WTC11 (cell line): ENCODE data around the gene REPS2. TPM values are rescaled to one million over a fixed set of nuclear protein-coding genes. Genes with fewer than 3 reads are reported as not detected.

ENCODE experiments used
- ATAC-seq: fragments of 200-7000 bp; cut with Tn5 transposase; 2 replicates; pipeline ENCODE4 v1.10.0; 2021; ENCODE audit warnings: mild to moderate bottlenecking, moderate library complexity
- CTCF ChIA-PET: fragments of 300-600 bp; sonication (Branson Sonifier 250); formaldehyde crosslinking; loops from one replicate; lab custom pipeline; 2021; ENCODE audit warnings: antibody characterized with exemption; lab: Charles Lee
- POLR2A ChIA-PET: fragments of 350-600 bp; sonication (Branson Sonifier 250); formaldehyde crosslinking; loops from one replicate; lab custom pipeline; 2021; ENCODE audit warnings: antibody characterized with exemption; lab: Charles Lee
- DNase-seq: peaks from one replicate; pipeline ENCODE4 v3.0.0; 2021; ENCODE audit warnings: low spot score
- H3K27ac Mint-ChIP-seq: 2 replicates; pipeline ENCODE4 v1.8.0; 2021; ENCODE audit warnings: mixed read lengths
- H3K27me3 Mint-ChIP-seq: 2 replicates; pipeline ENCODE4 v1.8.0; 2021; ENCODE audit warnings: low read depth, mild to moderate bottlenecking, moderate library complexity, mixed read lengths
- H3K36me3 Mint-ChIP-seq: 2 replicates; pipeline ENCODE4 v1.8.0; 2021; ENCODE audit warnings: mixed read lengths
- H3K4me1 Mint-ChIP-seq: 2 replicates; pipeline ENCODE4 v1.8.0; 2022; ENCODE audit warnings: mixed read lengths
- H3K4me3 Mint-ChIP-seq: 2 replicates; pipeline ENCODE4 v1.8.0; 2021; ENCODE audit warnings: mild to moderate bottlenecking, moderate library complexity, mixed read lengths
- H3K9me3 Mint-ChIP-seq: 2 replicates; pipeline ENCODE4 v1.8.0; 2021; ENCODE audit warnings: mixed read lengths
- ATF1 ChIP-seq: sonication (generic); formaldehyde crosslinking; IDR thresholded peaks from 2 replicates; pipeline ENCODE4 v1.8.1; 2023; ENCODE audit warnings: mild to moderate bottlenecking, moderate library complexity, missing genetic modification reagents
- EMX1 ChIP-seq: fragments of 250-450 bp; sonication (Bioruptor Pico); IDR thresholded peaks from 2 replicates; pipeline ENCODE4 v1.8.0; 2021; ENCODE audit warnings: mild to moderate bottlenecking
- ESRRA ChIP-seq: sonication (generic); formaldehyde crosslinking; IDR thresholded peaks from 2 replicates; pipeline ENCODE4 v1.8.1; 2022; ENCODE audit warnings: mild to moderate bottlenecking, missing genetic modification reagents, borderline replicate concordance
- GRHL2 ChIP-seq: fragments of 250-450 bp; sonication (Bioruptor Pico); IDR thresholded peaks from 2 replicates; pipeline ENCODE4 v1.8.0; 2022; ENCODE audit warnings: mild to moderate bottlenecking, moderate library complexity; ENCODE audit not compliant: insufficient replicate concordance, severe bottlenecking
- GTF2I ChIP-seq: fragments of 250-450 bp; sonication (Bioruptor Pico); conservative IDR thresholded peaks from 2 replicates; pipeline ENCODE4 v1.4.0; 2021; ENCODE audit warnings: mild to moderate bottlenecking
- JUN ChIP-seq: sonication (generic); formaldehyde crosslinking; IDR thresholded peaks from 2 replicates; pipeline ENCODE4 v1.8.0; 2023; ENCODE audit warnings: mild to moderate bottlenecking, missing genetic modification reagents
- NFATC4 ChIP-seq: fragments of 250-450 bp; sonication (Bioruptor Pico); IDR thresholded peaks from 2 replicates; pipeline ENCODE4 v1.9.0; 2021; ENCODE audit warnings: mild to moderate bottlenecking
- NR1H2 ChIP-seq: sonication (generic); formaldehyde crosslinking; IDR thresholded peaks from 2 replicates; pipeline ENCODE4 v1.9.0; 2021; ENCODE audit warnings: mild to moderate bottlenecking, moderate library complexity, missing genetic modification reagents
- NR2C2 ChIP-seq: sonication (generic); formaldehyde crosslinking; IDR thresholded peaks from 2 replicates; pipeline ENCODE4 v1.8.0; 2022; ENCODE audit warnings: mild to moderate bottlenecking, missing genetic modification reagents
- RORB ChIP-seq: fragments of 250-450 bp; sonication (Bioruptor Pico); IDR thresholded peaks from 2 replicates; pipeline ENCODE4 v1.9.0; 2021; ENCODE audit warnings: mild to moderate bottlenecking
- SMAD3 ChIP-seq: sonication (generic); formaldehyde crosslinking; IDR thresholded peaks from 2 replicates; pipeline ENCODE4 v1.8.0; 2022; ENCODE audit warnings: missing genetic modification reagents, mild to moderate bottlenecking, borderline replicate concordance
- SOX15 ChIP-seq: fragments of 250-450 bp; sonication (Bioruptor Pico); IDR thresholded peaks from 2 replicates; pipeline ENCODE4 v1.9.0; 2021; ENCODE audit warnings: mild to moderate bottlenecking
- SP1 ChIP-seq: sonication (generic); formaldehyde crosslinking; conservative IDR thresholded peaks from 2 replicates; pipeline ENCODE4 v1.8.1; 2022; ENCODE audit warnings: missing genetic modification reagents
- total RNA-seq: library from RNA; stranded (reverse); gene quantifications from 3 replicates; pipeline ENCODE4 v1.2.3, GENCODE V29; 2021
- TF ChIP-seq, protein P1 (sequence below): sonication (generic); formaldehyde crosslinking; IDR thresholded peaks from 2 replicates; pipeline ENCODE4 v1.8.0; 2022; ENCODE audit warnings: mild to moderate bottlenecking, missing genetic modification reagents
- TF ChIP-seq, protein P2 (sequence below): sonication (generic); formaldehyde crosslinking; IDR thresholded peaks from 2 replicates; pipeline ENCODE4 v1.8.0; 2023; ENCODE audit warnings: missing genetic modification reagents
- TF ChIP-seq, protein P3 (sequence below): sonication (generic); formaldehyde crosslinking; IDR thresholded peaks from 2 replicates; pipeline ENCODE4 v1.8.1; 2023; ENCODE audit warnings: mild to moderate bottlenecking, moderate library complexity, missing genetic modification reagents
- TF ChIP-seq, protein P4 (sequence below): sonication (generic); formaldehyde crosslinking; IDR thresholded peaks from 2 replicates; pipeline ENCODE4 v1.8.1; 2022; ENCODE audit warnings: missing genetic modification reagents, borderline replicate concordance
- TF ChIP-seq, protein P5 (sequence below): fragments of 250-450 bp; sonication (Bioruptor Pico); IDR thresholded peaks from 2 replicates; pipeline ENCODE4 v1.9.0; 2021; ENCODE audit warnings: mild to moderate bottlenecking, borderline replicate concordance
- TF ChIP-seq, protein P6 (sequence below): sonication (generic); formaldehyde crosslinking; IDR thresholded peaks from 2 replicates; pipeline ENCODE4 v1.8.1; 2022; ENCODE audit warnings: mild to moderate bottlenecking, moderate library complexity, missing genetic modification reagents
- TF ChIP-seq, protein P7 (sequence below): sonication (generic); formaldehyde crosslinking; IDR thresholded peaks from 2 replicates; pipeline ENCODE4 v1.8.1; 2023; ENCODE audit warnings: mild to moderate bottlenecking, missing genetic modification reagents, borderline replicate concordance

Gene REPS2
- total RNA-seq, 1 experiment from 2014 or later = 2.2 TPM

DNA sequence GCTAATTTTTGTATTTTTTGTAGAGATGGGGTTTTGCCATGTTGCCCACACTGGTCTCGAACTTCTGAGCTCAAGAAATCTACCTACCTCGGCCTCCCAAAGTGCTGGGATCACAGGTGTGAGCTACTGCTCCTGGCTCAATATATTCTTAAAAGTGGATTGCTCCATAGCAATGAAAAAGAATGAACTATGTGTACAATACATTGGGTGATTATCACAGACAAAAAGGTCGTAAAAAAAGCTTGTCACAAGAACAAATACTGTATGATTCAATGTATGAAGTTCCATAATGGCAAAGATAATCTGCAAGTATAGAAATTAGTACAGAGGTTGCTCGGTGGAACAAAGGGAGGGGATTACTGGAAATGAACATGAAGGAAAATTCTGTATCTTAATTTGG lies 70.7 kb downstream of the REPS2 start (continued):
- TF ChIP-seq ESRRA (CRISPR knock-in tag) (no peak), EMX1 (CRISPR knock-in tag) (no peak), JUN (CRISPR knock-in tag) (no peak), GTF2I (CRISPR knock-in tag) (no peak), NR1H2 (CRISPR knock-in tag) (no peak)
- TF ChIP-seq, protein P1, sequence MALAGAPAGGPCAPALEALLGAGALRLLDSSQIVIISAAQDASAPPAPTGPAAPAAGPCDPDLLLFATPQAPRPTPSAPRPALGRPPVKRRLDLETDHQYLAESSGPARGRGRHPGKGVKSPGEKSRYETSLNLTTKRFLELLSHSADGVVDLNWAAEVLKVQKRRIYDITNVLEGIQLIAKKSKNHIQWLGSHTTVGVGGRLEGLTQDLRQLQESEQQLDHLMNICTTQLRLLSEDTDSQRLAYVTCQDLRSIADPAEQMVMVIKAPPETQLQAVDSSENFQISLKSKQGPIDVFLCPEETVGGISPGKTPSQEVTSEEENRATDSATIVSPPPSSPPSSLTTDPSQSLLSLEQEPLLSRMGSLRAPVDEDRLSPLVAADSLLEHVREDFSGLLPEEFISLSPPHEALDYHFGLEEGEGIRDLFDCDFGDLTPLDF = no peak

DNA sequence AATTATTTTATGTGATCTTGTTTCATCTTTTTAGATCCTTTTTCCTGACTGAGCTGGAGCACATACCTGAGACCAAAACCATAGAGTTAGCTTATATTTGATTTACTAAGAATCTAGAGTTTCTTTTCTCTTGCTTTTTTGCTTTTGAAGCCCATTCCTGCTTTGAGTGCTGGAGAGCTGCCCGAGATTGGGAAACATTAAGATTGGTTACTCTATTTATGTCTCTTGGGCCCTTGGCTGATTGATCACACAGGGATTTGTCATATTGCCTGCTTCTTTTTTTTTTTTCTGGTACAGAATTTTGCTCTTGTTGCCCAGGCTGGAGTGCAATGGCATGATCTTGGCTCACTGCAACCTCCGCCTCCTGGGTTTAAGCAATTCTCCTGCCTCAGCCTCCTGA lies 73.9 kb downstream of the REPS2 start:
- ChIA-PET POLR2A (no interaction called here), CTCF (interaction anchor here (2.2 to 2.9 kb wide), 2 partner anchors 13 to 27 kb away, joined by 7 to 11 read pairs; no protein-coding TSS in a partner anchor)
- Mint-ChIP-seq H3K4me3 (no peak overlapping the region), H3K4me1 (peaks cover 4% of the 10 kb centered on the region; the same call in 1 of the 2 replicates), H3K27me3 (no peaks in the 10 kb centered on the region), H3K36me3 (no peaks in the 10 kb centered on the region), H3K9me3 (no peaks in the 10 kb centered on the region), H3K27ac (no peak overlapping the region)
- no peak for DNase-seq
- ATAC-seq = no peak
- TF ChIP-seq SMAD3 (CRISPR knock-in tag) = no peak
- no peak for TF ChIP-seq GRHL2
- no peak for TF ChIP-seq NR2C2 (CRISPR knock-in tag)
- no peak for TF ChIP-seq NFATC4
- TF ChIP-seq ATF1 (CRISPR knock-in tag) = no peak
- TF ChIP-seq, protein P2, sequence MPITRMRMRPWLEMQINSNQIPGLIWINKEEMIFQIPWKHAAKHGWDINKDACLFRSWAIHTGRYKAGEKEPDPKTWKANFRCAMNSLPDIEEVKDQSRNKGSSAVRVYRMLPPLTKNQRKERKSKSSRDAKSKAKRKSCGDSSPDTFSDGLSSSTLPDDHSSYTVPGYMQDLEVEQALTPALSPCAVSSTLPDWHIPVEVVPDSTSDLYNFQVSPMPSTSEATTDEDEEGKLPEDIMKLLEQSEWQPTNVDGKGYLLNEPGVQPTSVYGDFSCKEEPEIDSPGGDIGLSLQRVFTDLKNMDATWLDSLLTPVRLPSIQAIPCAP (CRISPR knock-in tag) = no peak
- TF ChIP-seq, protein P3, sequence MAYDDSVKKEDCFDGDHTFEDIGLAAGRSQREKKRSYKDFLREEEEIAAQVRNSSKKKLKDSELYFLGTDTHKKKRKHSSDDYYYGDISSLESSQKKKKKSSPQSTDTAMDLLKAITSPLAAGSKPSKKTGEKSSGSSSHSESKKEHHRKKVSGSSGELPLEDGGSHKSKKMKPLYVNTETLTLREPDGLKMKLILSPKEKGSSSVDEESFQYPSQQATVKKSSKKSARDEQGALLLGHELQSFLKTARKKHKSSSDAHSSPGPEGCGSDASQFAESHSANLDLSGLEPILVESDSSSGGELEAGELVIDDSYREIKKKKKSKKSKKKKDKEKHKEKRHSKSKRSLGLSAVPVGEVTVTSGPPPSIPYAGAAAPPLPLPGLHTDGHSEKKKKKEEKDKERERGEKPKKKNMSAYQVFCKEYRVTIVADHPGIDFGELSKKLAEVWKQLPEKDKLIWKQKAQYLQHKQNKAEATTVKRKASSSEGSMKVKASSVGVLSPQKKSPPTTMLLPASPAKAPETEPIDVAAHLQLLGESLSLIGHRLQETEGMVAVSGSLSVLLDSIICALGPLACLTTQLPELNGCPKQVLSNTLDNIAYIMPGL (CRISPR knock-in tag) = no peak
- no peak for TF ChIP-seq ESRRA (CRISPR knock-in tag)
- TF ChIP-seq, protein P4, sequence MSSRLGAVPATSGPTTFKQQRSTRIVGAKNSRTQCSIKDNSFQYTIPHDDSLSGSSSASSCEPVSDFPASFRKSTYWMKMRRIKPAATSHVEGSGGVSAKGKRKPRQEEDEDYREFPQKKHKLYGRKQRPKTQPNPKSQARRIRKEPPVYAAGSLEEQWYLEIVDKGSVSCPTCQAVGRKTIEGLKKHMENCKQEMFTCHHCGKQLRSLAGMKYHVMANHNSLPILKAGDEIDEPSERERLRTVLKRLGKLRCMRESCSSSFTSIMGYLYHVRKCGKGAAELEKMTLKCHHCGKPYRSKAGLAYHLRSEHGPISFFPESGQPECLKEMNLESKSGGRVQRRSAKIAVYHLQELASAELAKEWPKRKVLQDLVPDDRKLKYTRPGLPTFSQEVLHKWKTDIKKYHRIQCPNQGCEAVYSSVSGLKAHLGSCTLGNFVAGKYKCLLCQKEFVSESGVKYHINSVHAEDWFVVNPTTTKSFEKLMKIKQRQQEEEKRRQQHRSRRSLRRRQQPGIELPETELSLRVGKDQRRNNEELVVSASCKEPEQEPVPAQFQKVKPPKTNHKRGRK (CRISPR knock-in tag) = no peak
- TF ChIP-seq, protein P5, sequence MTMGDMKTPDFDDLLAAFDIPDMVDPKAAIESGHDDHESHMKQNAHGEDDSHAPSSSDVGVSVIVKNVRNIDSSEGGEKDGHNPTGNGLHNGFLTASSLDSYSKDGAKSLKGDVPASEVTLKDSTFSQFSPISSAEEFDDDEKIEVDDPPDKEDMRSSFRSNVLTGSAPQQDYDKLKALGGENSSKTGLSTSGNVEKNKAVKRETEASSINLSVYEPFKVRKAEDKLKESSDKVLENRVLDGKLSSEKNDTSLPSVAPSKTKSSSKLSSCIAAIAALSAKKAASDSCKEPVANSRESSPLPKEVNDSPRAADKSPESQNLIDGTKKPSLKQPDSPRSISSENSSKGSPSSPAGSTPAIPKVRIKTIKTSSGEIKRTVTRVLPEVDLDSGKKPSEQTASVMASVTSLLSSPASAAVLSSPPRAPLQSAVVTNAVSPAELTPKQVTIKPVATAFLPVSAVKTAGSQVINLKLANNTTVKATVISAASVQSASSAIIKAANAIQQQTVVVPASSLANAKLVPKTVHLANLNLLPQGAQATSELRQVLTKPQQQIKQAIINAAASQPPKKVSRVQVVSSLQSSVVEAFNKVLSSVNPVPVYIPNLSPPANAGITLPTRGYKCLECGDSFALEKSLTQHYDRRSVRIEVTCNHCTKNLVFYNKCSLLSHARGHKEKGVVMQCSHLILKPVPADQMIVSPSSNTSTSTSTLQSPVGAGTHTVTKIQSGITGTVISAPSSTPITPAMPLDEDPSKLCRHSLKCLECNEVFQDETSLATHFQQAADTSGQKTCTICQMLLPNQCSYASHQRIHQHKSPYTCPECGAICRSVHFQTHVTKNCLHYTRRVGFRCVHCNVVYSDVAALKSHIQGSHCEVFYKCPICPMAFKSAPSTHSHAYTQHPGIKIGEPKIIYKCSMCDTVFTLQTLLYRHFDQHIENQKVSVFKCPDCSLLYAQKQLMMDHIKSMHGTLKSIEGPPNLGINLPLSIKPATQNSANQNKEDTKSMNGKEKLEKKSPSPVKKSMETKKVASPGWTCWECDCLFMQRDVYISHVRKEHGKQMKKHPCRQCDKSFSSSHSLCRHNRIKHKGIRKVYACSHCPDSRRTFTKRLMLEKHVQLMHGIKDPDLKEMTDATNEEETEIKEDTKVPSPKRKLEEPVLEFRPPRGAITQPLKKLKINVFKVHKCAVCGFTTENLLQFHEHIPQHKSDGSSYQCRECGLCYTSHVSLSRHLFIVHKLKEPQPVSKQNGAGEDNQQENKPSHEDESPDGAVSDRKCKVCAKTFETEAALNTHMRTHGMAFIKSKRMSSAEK = no peak
- no peak for TF ChIP-seq SOX15 (CRISPR knock-in tag)
- TF ChIP-seq, protein P6, sequence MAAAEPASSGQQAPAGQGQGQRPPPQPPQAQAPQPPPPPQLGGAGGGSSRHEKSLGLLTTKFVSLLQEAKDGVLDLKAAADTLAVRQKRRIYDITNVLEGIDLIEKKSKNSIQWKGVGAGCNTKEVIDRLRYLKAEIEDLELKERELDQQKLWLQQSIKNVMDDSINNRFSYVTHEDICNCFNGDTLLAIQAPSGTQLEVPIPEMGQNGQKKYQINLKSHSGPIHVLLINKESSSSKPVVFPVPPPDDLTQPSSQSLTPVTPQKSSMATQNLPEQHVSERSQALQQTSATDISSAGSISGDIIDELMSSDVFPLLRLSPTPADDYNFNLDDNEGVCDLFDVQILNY (CRISPR knock-in tag) = no peak
- no peak for TF ChIP-seq RORB (CRISPR knock-in tag)
- TF ChIP-seq, protein P7, sequence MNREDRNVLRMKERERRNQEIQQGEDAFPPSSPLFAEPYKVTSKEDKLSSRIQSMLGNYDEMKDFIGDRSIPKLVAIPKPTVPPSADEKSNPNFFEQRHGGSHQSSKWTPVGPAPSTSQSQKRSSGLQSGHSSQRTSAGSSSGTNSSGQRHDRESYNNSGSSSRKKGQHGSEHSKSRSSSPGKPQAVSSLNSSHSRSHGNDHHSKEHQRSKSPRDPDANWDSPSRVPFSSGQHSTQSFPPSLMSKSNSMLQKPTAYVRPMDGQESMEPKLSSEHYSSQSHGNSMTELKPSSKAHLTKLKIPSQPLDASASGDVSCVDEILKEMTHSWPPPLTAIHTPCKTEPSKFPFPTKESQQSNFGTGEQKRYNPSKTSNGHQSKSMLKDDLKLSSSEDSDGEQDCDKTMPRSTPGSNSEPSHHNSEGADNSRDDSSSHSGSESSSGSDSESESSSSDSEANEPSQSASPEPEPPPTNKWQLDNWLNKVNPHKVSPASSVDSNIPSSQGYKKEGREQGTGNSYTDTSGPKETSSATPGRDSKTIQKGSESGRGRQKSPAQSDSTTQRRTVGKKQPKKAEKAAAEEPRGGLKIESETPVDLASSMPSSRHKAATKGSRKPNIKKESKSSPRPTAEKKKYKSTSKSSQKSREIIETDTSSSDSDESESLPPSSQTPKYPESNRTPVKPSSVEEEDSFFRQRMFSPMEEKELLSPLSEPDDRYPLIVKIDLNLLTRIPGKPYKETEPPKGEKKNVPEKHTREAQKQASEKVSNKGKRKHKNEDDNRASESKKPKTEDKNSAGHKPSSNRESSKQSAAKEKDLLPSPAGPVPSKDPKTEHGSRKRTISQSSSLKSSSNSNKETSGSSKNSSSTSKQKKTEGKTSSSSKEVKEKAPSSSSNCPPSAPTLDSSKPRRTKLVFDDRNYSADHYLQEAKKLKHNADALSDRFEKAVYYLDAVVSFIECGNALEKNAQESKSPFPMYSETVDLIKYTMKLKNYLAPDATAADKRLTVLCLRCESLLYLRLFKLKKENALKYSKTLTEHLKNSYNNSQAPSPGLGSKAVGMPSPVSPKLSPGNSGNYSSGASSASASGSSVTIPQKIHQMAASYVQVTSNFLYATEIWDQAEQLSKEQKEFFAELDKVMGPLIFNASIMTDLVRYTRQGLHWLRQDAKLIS = no peak
- no peak for TF ChIP-seq SP1 (CRISPR knock-in tag)
